H1 (cell line): ENCODE results near the gene RNF212. TPM values are rescaled to one million over a fixed set of nuclear protein-coding genes. Genes with fewer than 3 reads are reported as not detected.

Experiments
- RFX5 ChIP-seq: IDR thresholded peaks from 2 replicates; pipeline ENCODE4 v1.6.1; 2011; ENCODE audit warnings: low read depth, low read length, improper control_type of control experiment, borderline replicate concordance
- polyA plus RNA-seq, 7 experiments: library from polyadenylated mRNA; depleted of rRNA in 3 of 7; stranded (reverse) in 5 of 7; unstranded in 2 of 7; fragments of >200 nt in 5 of 7; fragments of 200-250 nt in 2 of 7; gene quantifications; 1 replicate in 5 of 7; 2 replicates in 1 of 7; 4 replicates in 1 of 7; pipeline versions ENCODE4 v1.2.1 to v1.2.3, GENCODE V29; 2011 to 2013; ENCODE audit warnings: missing spikeins in 2 of 7, mixed read lengths in 2 of 7
- total RNA-seq: library from RNA; stranded (reverse); fragmentation: NEBNext Ultra II Directional; extraction: Animal tissue kit (Norgen Biotek cat#: 25700); gene quantifications from 2 replicates; pipeline ENCODE4 v1.2.1, GENCODE V29; 2021
- TF ChIP-seq, protein P1 (sequence below): fragments of 300-600 bp; sonication (generic); IDR thresholded peaks from 2 replicates; pipeline ENCODE4 v1.7.1; 2012; ENCODE audit warnings: low read length, moderate library complexity, mild to moderate bottlenecking, inconsistent platforms; ENCODE audit not compliant: insufficient replicate concordance

Gene RNF212
- total and polyA plus RNA-seq, 2 of the 8 experiments (the other 6 are each of a cell fraction or from before 2014, with no cell fraction given), result 3.4 to 5.4 TPM

DNA sequence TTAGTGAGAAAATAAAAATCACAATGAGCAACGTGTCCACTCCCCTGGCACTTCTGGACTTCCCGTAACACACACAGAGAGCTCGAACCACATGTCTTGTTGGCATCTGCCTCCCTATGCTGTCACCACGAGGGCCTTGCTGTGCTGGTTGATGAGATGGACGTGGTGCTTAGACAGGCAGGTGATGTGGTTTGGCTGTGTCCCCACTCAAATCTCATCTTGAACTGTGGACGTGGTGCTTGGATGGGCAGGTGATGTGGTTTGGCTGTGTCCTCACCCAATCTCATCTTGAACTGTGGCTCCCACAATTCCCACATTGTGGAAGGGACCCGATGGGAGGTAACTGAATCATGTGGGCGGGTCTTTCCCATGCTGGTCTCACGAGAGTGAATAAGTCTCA, 61.9 kb downstream of the RNF212 start (continued):
- TF ChIP-seq, protein P1, sequence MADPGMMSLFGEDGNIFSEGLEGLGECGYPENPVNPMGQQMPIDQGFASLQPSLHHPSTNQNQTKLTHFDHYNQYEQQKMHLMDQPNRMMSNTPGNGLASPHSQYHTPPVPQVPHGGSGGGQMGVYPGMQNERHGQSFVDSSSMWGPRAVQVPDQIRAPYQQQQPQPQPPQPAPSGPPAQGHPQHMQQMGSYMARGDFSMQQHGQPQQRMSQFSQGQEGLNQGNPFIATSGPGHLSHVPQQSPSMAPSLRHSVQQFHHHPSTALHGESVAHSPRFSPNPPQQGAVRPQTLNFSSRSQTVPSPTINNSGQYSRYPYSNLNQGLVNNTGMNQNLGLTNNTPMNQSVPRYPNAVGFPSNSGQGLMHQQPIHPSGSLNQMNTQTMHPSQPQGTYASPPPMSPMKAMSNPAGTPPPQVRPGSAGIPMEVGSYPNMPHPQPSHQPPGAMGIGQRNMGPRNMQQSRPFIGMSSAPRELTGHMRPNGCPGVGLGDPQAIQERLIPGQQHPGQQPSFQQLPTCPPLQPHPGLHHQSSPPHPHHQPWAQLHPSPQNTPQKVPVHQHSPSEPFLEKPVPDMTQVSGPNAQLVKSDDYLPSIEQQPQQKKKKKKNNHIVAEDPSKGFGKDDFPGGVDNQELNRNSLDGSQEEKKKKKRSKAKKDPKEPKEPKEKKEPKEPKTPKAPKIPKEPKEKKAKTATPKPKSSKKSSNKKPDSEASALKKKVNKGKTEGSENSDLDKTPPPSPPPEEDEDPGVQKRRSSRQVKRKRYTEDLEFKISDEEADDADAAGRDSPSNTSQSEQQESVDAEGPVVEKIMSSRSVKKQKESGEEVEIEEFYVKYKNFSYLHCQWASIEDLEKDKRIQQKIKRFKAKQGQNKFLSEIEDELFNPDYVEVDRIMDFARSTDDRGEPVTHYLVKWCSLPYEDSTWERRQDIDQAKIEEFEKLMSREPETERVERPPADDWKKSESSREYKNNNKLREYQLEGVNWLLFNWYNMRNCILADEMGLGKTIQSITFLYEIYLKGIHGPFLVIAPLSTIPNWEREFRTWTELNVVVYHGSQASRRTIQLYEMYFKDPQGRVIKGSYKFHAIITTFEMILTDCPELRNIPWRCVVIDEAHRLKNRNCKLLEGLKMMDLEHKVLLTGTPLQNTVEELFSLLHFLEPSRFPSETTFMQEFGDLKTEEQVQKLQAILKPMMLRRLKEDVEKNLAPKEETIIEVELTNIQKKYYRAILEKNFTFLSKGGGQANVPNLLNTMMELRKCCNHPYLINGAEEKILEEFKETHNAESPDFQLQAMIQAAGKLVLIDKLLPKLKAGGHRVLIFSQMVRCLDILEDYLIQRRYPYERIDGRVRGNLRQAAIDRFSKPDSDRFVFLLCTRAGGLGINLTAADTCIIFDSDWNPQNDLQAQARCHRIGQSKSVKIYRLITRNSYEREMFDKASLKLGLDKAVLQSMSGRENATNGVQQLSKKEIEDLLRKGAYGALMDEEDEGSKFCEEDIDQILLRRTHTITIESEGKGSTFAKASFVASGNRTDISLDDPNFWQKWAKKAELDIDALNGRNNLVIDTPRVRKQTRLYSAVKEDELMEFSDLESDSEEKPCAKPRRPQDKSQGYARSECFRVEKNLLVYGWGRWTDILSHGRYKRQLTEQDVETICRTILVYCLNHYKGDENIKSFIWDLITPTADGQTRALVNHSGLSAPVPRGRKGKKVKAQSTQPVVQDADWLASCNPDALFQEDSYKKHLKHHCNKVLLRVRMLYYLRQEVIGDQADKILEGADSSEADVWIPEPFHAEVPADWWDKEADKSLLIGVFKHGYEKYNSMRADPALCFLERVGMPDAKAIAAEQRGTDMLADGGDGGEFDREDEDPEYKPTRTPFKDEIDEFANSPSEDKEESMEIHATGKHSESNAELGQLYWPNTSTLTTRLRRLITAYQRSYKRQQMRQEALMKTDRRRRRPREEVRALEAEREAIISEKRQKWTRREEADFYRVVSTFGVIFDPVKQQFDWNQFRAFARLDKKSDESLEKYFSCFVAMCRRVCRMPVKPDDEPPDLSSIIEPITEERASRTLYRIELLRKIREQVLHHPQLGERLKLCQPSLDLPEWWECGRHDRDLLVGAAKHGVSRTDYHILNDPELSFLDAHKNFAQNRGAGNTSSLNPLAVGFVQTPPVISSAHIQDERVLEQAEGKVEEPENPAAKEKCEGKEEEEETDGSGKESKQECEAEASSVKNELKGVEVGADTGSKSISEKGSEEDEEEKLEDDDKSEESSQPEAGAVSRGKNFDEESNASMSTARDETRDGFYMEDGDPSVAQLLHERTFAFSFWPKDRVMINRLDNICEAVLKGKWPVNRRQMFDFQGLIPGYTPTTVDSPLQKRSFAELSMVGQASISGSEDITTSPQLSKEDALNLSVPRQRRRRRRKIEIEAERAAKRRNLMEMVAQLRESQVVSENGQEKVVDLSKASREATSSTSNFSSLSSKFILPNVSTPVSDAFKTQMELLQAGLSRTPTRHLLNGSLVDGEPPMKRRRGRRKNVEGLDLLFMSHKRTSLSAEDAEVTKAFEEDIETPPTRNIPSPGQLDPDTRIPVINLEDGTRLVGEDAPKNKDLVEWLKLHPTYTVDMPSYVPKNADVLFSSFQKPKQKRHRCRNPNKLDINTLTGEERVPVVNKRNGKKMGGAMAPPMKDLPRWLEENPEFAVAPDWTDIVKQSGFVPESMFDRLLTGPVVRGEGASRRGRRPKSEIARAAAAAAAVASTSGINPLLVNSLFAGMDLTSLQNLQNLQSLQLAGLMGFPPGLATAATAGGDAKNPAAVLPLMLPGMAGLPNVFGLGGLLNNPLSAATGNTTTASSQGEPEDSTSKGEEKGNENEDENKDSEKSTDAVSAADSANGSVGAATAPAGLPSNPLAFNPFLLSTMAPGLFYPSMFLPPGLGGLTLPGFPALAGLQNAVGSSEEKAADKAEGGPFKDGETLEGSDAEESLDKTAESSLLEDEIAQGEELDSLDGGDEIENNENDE, result no peak
- TF ChIP-seq RFX5, result no peak
